Astrocyte of the hippocampus (primary cell): Measurements from ENCODE around the gene ACADVL.
"Not testable (repeated sequence)": the region's sequence is repeated elsewhere in the genome, so short reads cannot be mapped to it uniquely, and the experiment has no call there.

Source experiments
- DNase-seq: peaks from one replicate; pipeline ENCODE4 v3.0.0; 2011; ENCODE audit warnings: low read depth, low spot score

Gene ACADVL

GRCh38 chr17:7234083-7234951, 14.6 kb downstream of the ACADVL start, which contains the start of gene DVL2:
Gene DVL2, minus strand, starts transcription at chr17:7234517. Its CDS starts 255 bp downstream, at chr17:7234262.
- peak; percentile 98 for DNase-seq

DNA sequence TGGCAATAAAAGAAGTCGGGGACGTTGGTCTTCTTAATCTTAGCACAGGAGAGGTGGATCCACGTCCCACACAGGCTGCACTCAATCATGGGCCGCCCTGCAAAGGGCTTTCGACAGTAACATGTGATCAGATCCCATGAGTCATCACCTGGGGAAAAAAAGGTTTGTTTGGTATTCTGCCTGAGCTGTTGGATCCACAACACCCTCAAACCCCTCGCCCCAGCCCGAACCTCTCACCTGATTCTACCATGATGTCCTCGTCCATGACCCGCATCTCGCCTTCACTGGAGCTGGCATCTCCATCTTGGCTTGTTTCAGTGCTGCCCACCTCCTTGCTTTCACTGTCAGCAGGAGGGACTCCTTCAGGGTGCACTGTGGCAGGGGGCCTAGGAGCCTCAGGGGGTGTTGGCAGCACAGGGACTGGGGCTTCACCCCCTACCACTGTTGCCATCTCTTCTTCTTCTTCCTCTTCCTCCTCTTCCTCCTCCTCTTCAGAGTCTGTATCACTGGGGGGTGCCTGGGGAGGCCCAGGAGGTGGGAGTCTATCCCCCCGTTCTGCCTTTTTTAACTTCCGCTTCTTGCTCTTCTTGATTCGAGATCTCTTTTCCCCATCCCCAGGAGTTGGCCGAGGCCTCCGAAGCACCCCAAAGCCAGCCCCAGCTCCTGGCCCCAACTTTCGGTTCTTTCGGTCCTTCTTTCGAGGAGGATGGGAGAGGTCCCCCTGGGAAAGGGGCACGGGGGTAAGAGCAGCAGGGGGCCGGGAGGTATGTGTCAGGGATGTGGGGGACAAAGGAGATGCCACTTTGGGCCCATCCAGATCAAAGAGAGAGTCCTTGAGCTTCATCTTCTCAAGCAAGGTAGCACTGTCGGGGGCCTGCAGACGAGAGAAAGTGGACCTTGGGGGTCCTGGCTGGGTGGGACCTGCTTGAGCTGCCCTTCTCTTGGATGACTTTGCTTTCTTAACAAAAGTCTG, 16.2 kb downstream of the ACADVL start:
- peak; percentile 55 for DNase-seq

DNA sequence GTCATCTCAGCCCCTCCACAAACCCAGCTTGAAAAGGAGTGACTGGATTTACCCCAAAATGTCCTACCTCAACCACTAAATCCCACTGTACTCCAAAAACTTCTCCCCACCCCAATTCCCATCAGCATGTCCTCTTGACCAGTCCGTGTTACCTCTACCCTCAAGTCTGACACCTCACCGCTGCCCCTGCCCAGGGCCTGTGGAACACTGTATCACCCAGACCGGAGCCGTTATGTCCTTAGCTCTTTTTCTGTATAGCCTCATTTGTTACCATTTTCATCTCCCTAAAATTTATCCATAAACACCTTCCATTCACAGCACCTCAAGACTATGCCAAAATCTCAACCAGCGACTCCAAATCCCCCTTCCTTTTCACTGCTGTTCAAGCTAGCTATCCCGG, 17.1 kb downstream of the ACADVL start:
- no peak for DNase-seq

DNA sequence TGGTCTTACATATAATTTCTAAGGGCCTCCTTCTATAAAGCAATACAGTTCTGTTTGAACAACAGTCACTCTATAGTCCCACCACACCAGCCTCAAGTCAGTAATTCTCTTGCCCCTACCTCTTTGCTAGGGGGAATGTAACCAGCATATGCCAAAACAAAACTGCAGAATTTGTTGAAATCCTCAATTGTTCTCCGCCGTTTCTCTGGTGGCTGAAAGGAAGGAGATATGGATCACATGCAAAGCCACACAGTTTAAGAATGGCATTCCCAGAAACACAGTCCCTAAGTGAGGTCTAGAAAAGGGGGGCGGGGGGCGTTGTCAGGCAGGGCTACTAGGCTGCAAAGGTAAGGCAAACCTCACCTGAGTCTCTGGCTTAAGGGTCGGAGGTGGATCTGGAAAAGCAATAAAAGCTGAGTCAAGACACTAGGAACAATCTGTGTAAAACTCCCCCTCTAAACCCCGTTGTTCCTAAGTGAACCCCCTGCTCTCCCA, 17.6 kb downstream of the ACADVL start:
- peak; percentile 25 for DNase-seq

GRCh38 chr17:7237761-7238419, 18.2 kb downstream of the ACADVL start:
- peak; percentile 84 for DNase-seq

DNA sequence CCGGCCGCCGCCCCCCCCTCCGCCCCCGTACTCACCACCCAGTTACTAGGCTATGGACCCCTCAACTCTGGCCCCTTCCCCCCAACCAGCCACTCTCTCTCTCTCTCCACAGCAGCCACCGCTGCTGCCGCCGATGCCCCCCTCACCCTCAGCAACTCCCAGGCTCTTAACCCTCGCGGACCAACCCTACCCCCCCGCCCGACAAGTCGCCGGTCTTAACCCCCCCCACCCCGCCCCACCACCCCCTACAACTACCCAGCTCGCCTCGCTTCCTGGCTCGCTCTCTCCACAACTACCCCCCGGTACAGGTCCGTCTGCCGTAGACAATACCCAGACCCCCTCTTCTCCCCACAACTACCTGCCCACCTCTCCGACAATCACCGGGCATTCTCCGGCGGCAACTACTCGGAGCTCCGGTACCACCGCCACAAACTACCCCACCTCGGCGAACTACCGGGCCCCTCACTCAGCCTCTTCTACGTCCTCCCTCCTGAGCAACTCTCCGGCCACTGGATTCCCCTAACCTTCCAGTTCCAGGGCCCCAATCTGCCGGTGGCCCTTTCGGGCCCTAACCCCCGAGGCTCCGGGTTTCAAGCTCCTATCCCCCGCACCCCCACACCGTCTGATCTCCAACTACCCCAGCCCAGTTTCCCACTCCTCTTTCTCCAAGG, 18.8 kb downstream of the ACADVL start:
- DNase-seq, result peak; percentile 58

DNA sequence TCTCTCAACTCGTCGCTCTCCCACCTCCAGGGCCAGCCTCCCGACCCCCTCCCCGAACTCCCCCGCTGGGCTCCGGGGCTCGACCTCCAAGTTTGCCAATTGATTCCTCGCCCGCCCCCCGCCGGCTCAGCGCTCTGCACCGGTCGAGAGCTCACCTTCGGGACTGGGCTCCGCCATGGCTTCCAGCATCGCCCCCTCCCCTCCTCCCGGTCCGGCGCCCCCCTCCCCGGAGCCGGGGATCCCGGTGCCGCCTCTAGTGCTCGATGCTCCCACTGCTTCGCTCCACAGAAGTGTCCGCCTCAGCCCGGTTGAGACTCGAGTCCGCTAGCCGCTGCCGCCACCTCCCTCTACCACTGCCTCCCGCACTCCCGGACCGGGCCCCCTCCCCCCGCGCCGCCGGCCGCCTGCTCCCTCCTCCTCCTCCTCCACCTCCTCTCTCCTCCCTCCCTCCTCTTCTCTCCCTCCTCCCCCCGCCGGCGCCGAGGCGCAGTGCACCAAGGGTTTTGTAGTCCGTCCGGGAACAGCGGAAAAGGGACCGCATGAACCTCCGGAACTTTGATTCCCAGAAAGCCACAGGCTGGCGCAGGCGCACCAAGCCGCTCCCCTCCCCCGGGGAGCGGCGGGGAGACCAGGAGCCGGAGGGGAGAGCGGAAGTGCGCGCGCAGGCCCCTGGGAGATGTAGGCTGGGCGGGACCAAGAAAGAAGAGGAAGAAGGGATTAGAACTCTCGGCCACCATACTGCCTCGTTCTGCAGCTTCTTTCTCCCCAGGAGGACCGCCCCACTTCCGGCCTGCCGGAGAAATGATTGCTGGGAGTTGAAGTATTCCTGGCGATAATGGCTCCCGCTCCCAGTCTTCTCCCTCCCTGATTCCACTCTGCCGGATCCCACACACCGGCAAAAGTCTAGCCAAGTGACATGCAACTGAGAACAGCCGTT, 19.6 kb downstream of the ACADVL start, which contains the start of gene PHF23:
TSS of gene PHF23 (minus strand) at position 367 of the 937 bp plus-strand sequence. CDS start at position 189, 178 bp downstream.
- DNase-seq, result peak; percentile 100

DNA sequence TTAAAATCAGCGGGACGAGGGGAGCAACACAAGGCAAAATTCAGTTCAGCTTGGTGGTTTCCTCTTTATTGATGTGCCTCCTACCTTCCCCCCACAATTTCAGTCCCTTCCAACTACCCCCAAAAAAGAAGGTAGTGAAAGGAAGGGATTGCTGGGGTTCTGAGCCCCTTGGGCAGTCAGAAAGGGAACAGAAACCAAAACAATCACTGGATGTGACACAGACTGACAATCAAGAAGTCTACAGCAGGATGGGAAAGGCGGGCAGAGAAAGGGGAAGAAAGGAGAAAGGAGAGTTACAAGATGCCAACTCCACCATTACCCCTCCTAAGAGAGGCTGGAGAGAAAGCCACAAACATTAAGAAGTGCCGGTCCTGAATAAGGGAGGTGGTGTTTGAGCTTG, 20.6 kb downstream of the ACADVL start:
- no peak for DNase-seq

DNA sequence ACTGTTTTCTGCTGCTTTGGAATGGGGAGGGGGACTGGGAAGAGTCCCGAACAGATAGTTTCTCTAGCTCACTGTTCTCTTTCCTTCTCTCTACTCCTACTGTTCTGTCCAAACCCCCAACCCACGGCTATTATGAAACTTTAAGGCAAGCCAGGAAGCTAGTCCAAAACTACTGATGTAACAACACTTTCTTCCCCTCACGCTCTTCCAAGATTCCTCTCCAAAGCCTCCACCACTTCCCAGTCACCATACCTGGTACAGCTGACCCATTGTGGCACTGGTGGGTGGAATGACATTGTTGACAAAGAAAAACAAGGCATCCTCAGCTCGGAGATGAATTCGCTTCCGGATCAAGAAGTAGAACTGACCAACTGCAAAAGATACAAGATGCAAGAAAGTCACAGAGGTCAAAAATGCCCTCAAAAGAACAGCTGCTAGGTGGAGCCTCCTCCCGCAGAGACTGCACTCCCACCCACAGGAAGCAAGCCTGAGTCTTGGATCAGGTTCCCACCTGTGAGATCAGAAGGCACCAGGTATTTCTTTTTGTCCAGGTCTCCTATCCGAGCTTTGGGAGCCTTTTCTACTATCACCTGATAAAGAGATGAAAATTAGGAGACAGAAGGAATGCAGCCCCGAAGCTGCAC, 21.5 kb downstream of the ACADVL start:
- DNase-seq, result no peak

DNA sequence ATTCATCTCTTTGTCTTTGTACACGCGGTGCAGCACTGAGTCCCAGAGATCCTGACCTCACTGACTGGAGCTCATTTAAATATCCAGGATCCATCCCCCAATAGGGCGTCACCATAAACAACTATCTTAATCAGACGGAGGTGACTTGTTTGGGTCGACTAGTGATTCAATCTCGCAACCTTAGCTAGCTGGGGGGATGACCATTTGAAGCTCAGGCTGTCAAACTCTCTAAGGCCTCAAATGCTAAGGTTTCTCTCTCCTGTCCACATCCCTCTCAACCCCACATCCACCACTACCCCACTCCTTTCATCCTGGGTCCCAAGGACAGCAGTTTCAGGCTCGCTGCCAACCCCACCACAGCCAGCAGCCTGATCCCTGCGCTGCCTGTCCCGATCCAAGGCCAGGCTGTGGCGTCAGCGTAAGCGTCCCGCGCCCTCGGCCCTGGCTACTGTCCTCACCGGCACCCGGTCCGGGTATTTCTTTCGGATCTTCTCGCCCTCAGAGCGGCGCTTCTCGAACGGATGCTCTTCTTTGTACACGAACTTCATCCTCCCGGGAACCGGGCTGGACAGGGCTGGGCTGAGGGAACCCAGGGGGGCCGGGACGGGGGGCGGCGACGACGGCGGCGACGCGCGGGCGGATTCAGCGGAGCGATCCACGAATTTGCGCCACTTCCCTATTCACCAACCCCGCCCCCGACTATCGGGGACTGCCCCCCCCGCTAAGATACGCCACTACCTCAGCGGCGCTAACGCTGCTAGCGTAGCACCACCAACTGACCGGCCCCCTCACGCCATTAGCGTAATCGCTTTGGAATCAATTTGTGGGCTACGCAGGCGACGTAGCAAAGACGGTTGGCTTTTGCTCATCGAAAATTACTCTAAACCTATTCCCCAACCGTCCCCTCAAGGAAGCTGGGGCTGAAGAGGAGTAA, 22.3 kb downstream of the ACADVL start, which contains the start of gene GABARAP:
TSS of gene GABARAP (minus strand) at position 667 of the 934 bp plus-strand sequence. CDS start at position 548, 119 bp downstream.
- peak; percentile 96 for DNase-seq

DNA sequence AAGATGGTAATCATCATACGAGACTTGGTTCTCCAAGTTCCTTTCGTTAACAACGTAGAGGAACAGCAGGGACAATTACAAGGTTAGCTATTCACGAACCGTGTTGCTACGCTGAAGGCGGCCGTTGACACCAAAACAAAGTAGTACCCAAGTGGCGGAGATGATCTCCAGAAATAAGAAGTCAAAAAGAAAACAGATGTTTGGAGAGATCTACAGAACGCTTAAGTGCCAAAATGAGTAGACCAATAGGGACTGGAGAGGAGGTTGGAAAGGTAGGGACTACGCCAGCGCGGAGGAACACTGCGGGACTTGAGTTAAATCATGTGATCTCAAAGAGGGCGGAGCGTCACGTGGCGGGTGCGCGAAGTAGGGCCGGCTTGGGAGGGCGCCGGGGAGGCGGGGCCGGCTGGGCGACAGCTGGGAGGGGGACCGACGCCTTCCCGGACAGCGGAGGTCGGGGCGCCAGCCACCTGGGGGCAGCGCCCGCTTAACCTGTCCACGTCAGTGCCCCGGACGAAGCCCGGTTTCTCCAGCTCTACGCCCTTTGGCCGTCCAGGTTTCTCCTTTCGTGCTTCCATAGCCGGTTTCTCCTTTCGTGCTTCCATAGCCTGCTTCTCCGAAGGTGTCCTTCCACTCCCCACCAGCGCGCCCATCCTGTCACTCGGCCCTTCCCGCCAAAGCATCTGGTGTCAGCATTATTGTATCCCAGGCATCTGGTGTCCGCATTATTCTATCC, 23.1 kb downstream of the ACADVL start:
- peak; percentile 97 for DNase-seq

- DNase-seq, result no peak
These were observed 23.7 kb downstream of the ACADVL start for GRCh38 chr17:7243453-7243729.

GRCh38 chr17:7243838-7244237, 24.1 kb downstream of the ACADVL start:
- not testable (repeated sequence) for DNase-seq

GRCh38 chr17:7246779-7247178, 27.0 kb downstream of the ACADVL start:
- DNase-seq, result no peak

GRCh38 chr17:7248796-7249195, 29.1 kb downstream of the ACADVL start:
- DNase-seq, result no peak

GRCh38 chr17:7249214-7249613, 29.5 kb downstream of the ACADVL start:
- no peak for DNase-seq

GRCh38 chr17:7249830-7250229, 30.1 kb downstream of the ACADVL start:
- no peak for DNase-seq
